Endothelial cell of umbilical vein (primary cell): ENCODE measurements around the gene HSPB3. TPM values are rescaled to one million over a fixed set of nuclear protein-coding genes. Genes with fewer than 3 reads are reported as not detected.

Source experiments
- BruUV-seq: library from RNA; stranded (reverse); fragments of 400-500 nt; replicated peaks from 2 replicates; lab custom pipeline; 2021; lab: Mats Ljungman, UMichigan
- CTCF ChIA-PET: fragments of 300-600, 350-600 bp; sonication (Branson Sonifier 250); formaldehyde crosslinking; loops from one replicate; lab custom pipeline; 2021; ENCODE audit warnings: antibody characterized with exemption, inconsistent platforms; lab: Charles Lee
- POLR2A ChIA-PET: fragments of 300-600, 350-600 bp; sonication (Branson Sonifier 250); formaldehyde crosslinking; loops from one replicate; lab custom pipeline; 2021; ENCODE audit warnings: antibody characterized with exemption, inconsistent platforms; lab: Charles Lee
- DNase-seq: peaks from one replicate; pipeline ENCODE4 v3.0.0-alpha.2; 2011; ENCODE audit warnings: low read depth, low spot score
- FAIRE-seq: peaks from 2 replicates; lab custom pipeline; 2011; peaks lifted over from hg19 to GRCh38; lab: Jason Lieb, UNC
- H2AFZ ChIP-seq: 2 replicates; pipeline ENCODE4 v1.6.0; 2012; ENCODE audit warnings: low read depth, low read length, control low read depth, inconsistent platforms
- H3K27ac ChIP-seq: 2 replicates; pipeline ENCODE4 v1.5.1; 2011; ENCODE audit warnings: low read depth, mild to moderate bottlenecking, control low read depth, low read length, moderate library complexity; ENCODE audit not compliant: insufficient read depth
- H3K27me3 ChIP-seq, 2 experiments: 2 replicates each; pipeline versions ENCODE4 v1.6.0 to v1.6.1; 2011; ENCODE audit warnings: low read length in 2 of 2, mixed read lengths in 1 of 2; ENCODE audit not compliant: control insufficient read depth in 2 of 2, insufficient read depth in 2 of 2
- H3K36me3 ChIP-seq, 2 experiments: 2 replicates in 1 of 2; 3 replicates in 1 of 2; pipeline ENCODE4 v1.5.1; 2011; ENCODE audit warnings: low read length in 2 of 2, mild to moderate bottlenecking in 1 of 2, moderate library complexity in 1 of 2; ENCODE audit not compliant: control insufficient read depth in 2 of 2, insufficient read depth in 2 of 2; ENCODE audit errors: extremely low read depth in 1 of 2
- H3K4me1 ChIP-seq: 3 replicates; pipeline ENCODE4 v1.5.1; 2011; ENCODE audit warnings: mild to moderate bottlenecking, low read length; ENCODE audit not compliant: control insufficient read depth, insufficient read depth; ENCODE audit errors: extremely low read depth
- H3K4me2 ChIP-seq: 2 replicates; pipeline ENCODE4 v1.6.1; 2011; ENCODE audit warnings: low read length, control low read depth, mixed read lengths; ENCODE audit not compliant: insufficient read depth
- H3K4me3 ChIP-seq, 3 experiments: fragments of 200-600 bp in 1 of 3; sonication (generic), shearing (Covaris generic) in 1 of 3; replicated peaks in 1 of 3; 2 replicates each; pipeline ENCODE4 v1.5.1; 2011 to 2016; ENCODE audit warnings: control low read depth in 3 of 3, low read length in 3 of 3, mild to moderate bottlenecking in 2 of 3, inconsistent platforms in 1 of 3, low read depth in 1 of 3, moderate library complexity in 1 of 3; ENCODE audit not compliant: insufficient read depth in 1 of 3
- H3K79me2 ChIP-seq: 2 replicates; pipeline ENCODE4 v1.6.0; 2012; ENCODE audit warnings: low read length, inconsistent platforms; ENCODE audit not compliant: control insufficient read depth, insufficient read depth
- H3K9ac ChIP-seq: replicated peaks from 2 replicates; pipeline ENCODE3; 2011; ENCODE audit warnings: low read length, control low read depth; ENCODE audit not compliant: insufficient read depth; ENCODE audit errors: extremely low read depth
- H3K9me1 ChIP-seq: replicated peaks from 3 replicates; pipeline ENCODE4 v1.6.0; 2011; ENCODE audit warnings: mild to moderate bottlenecking, low read length; ENCODE audit not compliant: control insufficient read depth, insufficient read depth; ENCODE audit errors: extremely low read depth
- H3K9me3 ChIP-seq: replicated peaks from 2 replicates; pipeline ENCODE4 v1.5.1; 2012; ENCODE audit warnings: low read length, inconsistent platforms; ENCODE audit not compliant: control insufficient read depth, insufficient read depth
- H4K20me1 ChIP-seq: replicated peaks from 2 replicates; pipeline ENCODE3; 2011; ENCODE audit warnings: mild to moderate bottlenecking, low read length; ENCODE audit not compliant: control insufficient read depth, insufficient read depth; ENCODE audit errors: extremely low read depth
- CTCF ChIP-seq, 2 donors: IDR thresholded peaks; 1 replicate in 1 of 2; 2 replicates in 1 of 2; pipeline ENCODE4 v1.5.1; 2011; ENCODE audit warnings: low read length in 2 of 2, mild to moderate bottlenecking in 2 of 2, moderate library complexity in 2 of 2, control low read depth in 1 of 2, inconsistent platforms in 1 of 2, low read depth in 1 of 2; ENCODE audit not compliant: insufficient read depth in 1 of 2; ENCODE audit errors: extremely low read depth in 1 of 2
- EZH2 ChIP-seq: IDR thresholded peaks from 2 replicates; pipeline ENCODE4 v1.6.1; 2012; ENCODE audit warnings: borderline replicate concordance, low read depth, mild to moderate bottlenecking, moderate library complexity, low read length, inconsistent platforms; ENCODE audit not compliant: severe bottlenecking
- FOS ChIP-seq: IDR thresholded peaks from 2 replicates; pipeline ENCODE4 v1.6.1; 2011; ENCODE audit warnings: mild to moderate bottlenecking, low read length, moderate library complexity, borderline replicate concordance; ENCODE audit not compliant: insufficient read depth
- MYC ChIP-seq: IDR thresholded peaks from one replicate; pipeline ENCODE4 v1.6.1; 2011; ENCODE audit warnings: mild to moderate bottlenecking, low read depth, low read length
- POLR2A ChIP-seq: IDR thresholded peaks from 2 replicates; pipeline ENCODE4 v1.6.1; 2012; ENCODE audit warnings: low read depth, mild to moderate bottlenecking, control low read depth, low read length
- dilution Hi-C: fragments of 300-500 bp; cut with MboI; formaldehyde crosslinking; loops from one replicate; pipeline ENCODE4 v1.15.0; 2019; ENCODE audit warnings: low sequenced_read_pairs; ENCODE audit not compliant: extremely low pct_ligation_motif_present
- intact Hi-C: fragments of 100-400 bp; cut with micrococcal nuclease; formaldehyde crosslinking; loops from one replicate; pipeline ENCODE4 v1.10.0; 2022
- polyA plus RNA-seq, 4 experiments: library from polyadenylated mRNA; depleted of rRNA in 3 of 4; stranded (reverse) in 3 of 4; unstranded in 1 of 4; fragments of >200 nt; gene quantifications; 2 replicates each; pipeline versions ENCODE4 v1.2.1 to v1.2.3, GENCODE V29; 2011 to 2012; ENCODE audit warnings: missing spikeins in 1 of 4
- total RNA-seq: library from RNA; stranded (reverse); gene quantifications from 2 replicates; pipeline ENCODE4 v1.2.3, GENCODE V29; 2021

The HSPB3 gene
- total and polyA plus RNA-seq, 2 donors (not counting 3 experiments of a cell fraction or from before 2014, with no cell fraction given): not detected

GRCh38 chr5:54471398-54471797 lies 15.9 kb downstream of the HSPB3 start:
- no peak overlapping the region for H3K27ac ChIP-seq
- H3K4me1 ChIP-seq: no peaks in the 10 kb centered on the region
- ChIA-PET POLR2A (no interaction called here), CTCF (interaction anchor here (1.4 to 3.6 kb wide), 3 partner anchors 14 to 228 kb away, joined by 3 to 16 read pairs (median 9); no protein-coding TSS in a partner anchor)
- no peak overlapping the region for H3K4me2 ChIP-seq
- H3K9me1 ChIP-seq: no peaks in the 10 kb centered on the region
- H3K79me2 ChIP-seq: no peaks in the 10 kb centered on the region
- H4K20me1 ChIP-seq: no peaks in the 10 kb centered on the region
- H3K9me3 ChIP-seq: no peaks in the 10 kb centered on the region
- BruUV-seq: no TSS peak
- intact Hi-C loops: no loop called here
- H3K4me3 ChIP-seq: no peak overlapping the region
- DNase-seq (no peak), FAIRE-seq (no peak)
- TF ChIP-seq FOS (no peak), EZH2 (no peak), MYC (no peak)
- no peak overlapping the region for H2AFZ ChIP-seq
- no peak overlapping the region for H3K9ac ChIP-seq
- dilution Hi-C loops: no loop called here
- peaks cover 2 to 10% of the 10 kb centered on the region in 2 experiments for H3K27me3 ChIP-seq
- no peaks in the 10 kb centered on the region for H3K36me3 ChIP-seq

GRCh38 chr5:54476682-54477081 lies 21.2 kb downstream of the HSPB3 start:
- peaks cover 6 to 12% of the 10 kb centered on the region in 2 experiments for H3K27me3 ChIP-seq
- no peak overlapping the region for H3K4me3 ChIP-seq
- no peaks in the 10 kb centered on the region for H3K4me1 ChIP-seq
- H3K4me2 ChIP-seq: no peak overlapping the region
- H3K9ac ChIP-seq: no peak overlapping the region
- H4K20me1 ChIP-seq: no peaks in the 10 kb centered on the region
- POLR2A ChIA-PET: no interaction called here
- no peak overlapping the region for H3K27ac ChIP-seq
- H3K9me1 ChIP-seq: no peaks in the 10 kb centered on the region
- H3K79me2 ChIP-seq: no peaks in the 10 kb centered on the region
- no peak for TF ChIP-seq CTCF (IDR thresholded peaks at IDR 0.05; ENCODE audit: extremely low read depth in 1 of 2, insufficient read depth in 1 of 2, low read depth in 1 of 2, low read length in 2 of 2)
- no peak for TF ChIP-seq POLR2A
- TF ChIP-seq MYC: no peak
- no peak overlapping the region for H2AFZ ChIP-seq
- intact Hi-C loops: no loop called here
- no peaks in the 10 kb centered on the region for H3K36me3 ChIP-seq
- dilution Hi-C loops: no loop called here
- FAIRE-seq (no peak), DNase-seq (no peak)
- CTCF ChIA-PET: interaction anchor here (1.0 kb wide), 1 partner anchor 13 kb away, joined by 5 read pairs; no protein-coding TSS in a partner anchor
- H3K9me3 ChIP-seq: no peaks in the 10 kb centered on the region
- no TSS peak for BruUV-seq
